ENCODE measurements around the gene OBSCN.

The OBSCN gene

GRCh38 chr1:228308085-228308601 is 100.3 kb downstream of the OBSCN start:
- DNase-seq: no peak

GRCh38 chr1:228308628-228309325 is 100.9 kb downstream of the OBSCN start:
- DNase-seq: no peak

GRCh38 chr1:228309326-228310067 is 101.7 kb downstream of the OBSCN start:
- DNase-seq: no peak

GRCh38 chr1:228310162-228310792 is 102.4 kb downstream of the OBSCN start:
- no peak for DNase-seq

GRCh38 chr1:228311091-228311490 is 103.2 kb downstream of the OBSCN start:
- no peak for DNase-seq

- no peak for DNase-seq
Observed at GRCh38 chr1:228312136-228312764, 104.4 kb downstream of the OBSCN start.

- no peak for DNase-seq
Observed at GRCh38 chr1:228313536-228314277, 105.9 kb downstream of the OBSCN start.

GRCh38 chr1:228314315-228314657 is 106.4 kb downstream of the OBSCN start:
- DNase-seq: no peak

GRCh38 chr1:228314658-228315483 is 107.0 kb downstream of the OBSCN start:
- DNase-seq: no peak

GRCh38 chr1:228315484-228315944 is 107.7 kb downstream of the OBSCN start:
- no peak for DNase-seq

- no peak for DNase-seq
Observed at GRCh38 chr1:228315945-228316588, 108.2 kb downstream of the OBSCN start.

- no peak for DNase-seq
Observed at GRCh38 chr1:228316589-228317387, 108.9 kb downstream of the OBSCN start.

- DNase-seq: no peak
Observed at GRCh38 chr1:228317411-228317828, 109.6 kb downstream of the OBSCN start.

GRCh38 chr1:228317891-228318810 is 110.3 kb downstream of the OBSCN start:
- DNase-seq: peak in 1 of 5 donors; percentile 10

- no peak for DNase-seq
Observed at GRCh38 chr1:228318823-228319241, 111.0 kb downstream of the OBSCN start.

GRCh38 chr1:228319352-228320088 is 111.7 kb downstream of the OBSCN start:
- no peak for DNase-seq

GRCh38 chr1:228320394-228320793 is 112.5 kb downstream of the OBSCN start:
- no peak for DNase-seq

GRCh38 chr1:228321435-228321834 is 113.6 kb downstream of the OBSCN start:
- no peak for DNase-seq
